A549 treated with CpdA at 1 μM for 4 hours (cell line): ENCODE measurements around the gene GRPEL1. TPM values are rescaled to one million over a fixed set of nuclear protein-coding genes. Genes with fewer than 3 reads are reported as not detected.

Source experiments
- total RNA-seq: library from RNA; stranded (reverse); fragments of 200-300 nt; extraction: Qiagen RNA extraction; gene quantifications from 5 replicates; pipeline ENCODE4 v1.2.3, GENCODE V29; 2022; ENCODE audit warnings: low read depth

GRPEL1 gene
- 61.5 to 71.1 TPM (median 65.7 TPM) in 5 replicates for total RNA-seq

DNA sequence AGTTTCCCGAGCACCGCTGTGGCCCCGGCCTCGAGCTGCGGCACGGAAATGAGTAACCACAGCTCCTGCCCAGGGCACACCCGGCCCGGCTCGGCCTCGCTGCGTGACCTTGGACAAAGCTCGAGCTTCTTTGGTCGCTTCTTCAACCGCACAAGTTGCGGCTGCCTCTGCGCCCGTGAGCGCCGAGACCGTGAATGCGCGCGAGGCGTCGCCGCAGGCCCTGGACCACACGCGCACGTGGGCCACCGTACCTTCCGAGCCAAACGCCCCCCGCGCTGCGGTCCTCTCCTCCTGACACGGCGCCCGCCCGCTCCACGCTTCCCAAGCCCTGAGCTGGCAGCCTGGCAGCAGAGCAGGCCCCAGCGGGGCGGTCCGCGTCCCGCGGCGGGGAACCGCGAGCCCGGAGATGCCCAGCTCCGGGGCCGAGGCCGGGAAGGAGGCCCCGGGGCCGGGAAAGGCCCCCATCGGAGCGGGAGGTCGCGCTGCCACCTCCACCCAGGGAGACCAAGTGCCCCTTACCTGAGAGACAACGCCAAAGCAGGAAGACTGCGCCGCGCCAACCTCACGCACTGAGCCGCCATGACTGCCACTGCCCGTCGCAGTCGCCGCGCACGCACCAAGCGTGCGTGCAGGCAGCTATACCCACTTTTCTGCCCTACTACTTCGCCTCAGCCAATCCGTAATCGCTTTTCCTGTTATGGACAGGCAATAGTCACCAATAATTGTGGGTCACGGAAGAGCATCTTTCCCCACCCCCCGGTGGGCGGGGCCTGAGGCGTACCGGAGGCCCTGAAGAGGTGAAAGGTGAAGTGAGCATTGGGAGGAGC is at the start of gene GRPEL1:
Gene GRPEL1 (minus strand): TSS at position 613 of the 827 bp plus-strand sequence. CDS start 32 bp downstream, at position 581.

DNA sequence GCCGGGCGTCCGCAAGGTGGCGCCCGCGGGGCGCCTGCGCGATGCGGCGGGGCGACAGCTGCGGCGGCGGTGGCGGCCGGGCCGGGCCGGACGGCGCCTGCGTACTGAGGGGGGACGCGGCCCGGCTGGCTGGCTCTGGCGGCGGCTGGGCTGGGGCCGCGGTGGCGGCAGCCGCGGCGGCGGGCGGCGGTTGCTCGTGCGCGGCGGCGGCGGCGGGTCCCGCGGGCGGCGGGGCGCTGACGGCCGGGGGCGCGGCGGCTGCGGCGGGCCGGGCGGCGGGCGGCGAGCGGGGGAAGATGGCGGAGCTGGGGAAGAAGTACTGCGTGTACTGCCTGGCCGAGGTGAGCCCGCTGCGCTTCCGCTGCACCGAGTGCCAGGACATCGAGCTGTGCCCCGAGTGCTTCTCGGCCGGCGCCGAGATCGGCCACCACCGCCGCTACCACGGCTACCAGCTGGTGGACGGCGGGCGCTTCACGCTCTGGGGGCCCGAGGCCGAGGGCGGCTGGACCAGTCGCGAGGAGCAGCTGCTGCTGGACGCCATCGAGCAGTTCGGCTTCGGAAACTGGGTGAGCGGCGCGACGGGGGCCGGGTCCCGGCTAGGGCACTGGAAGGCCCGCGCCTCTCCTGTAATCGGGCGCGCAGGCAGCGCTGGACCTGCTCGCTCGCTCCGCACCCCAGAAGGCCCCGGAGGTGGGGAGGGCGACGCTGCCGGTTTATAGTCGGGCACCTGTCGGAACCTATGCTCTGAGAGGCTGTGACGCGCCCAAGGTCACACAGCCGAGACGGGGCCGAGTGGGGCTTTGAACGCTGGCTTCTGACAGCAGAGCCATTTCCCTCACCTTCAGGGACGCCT is 24.4 kb downstream of the GRPEL1 start, which contains the start of gene TADA2B:
Gene TADA2B (plus strand): TSS at position 89 of the 853 bp plus-strand sequence. CDS start 208 bp downstream, at position 297.

Other genes starting within 250 kb of the GRPEL1 start
- gene TBC1D14, start 158.2 kb downstream of the GRPEL1 start, total RNA-seq: 31.2 to 34.7 TPM (median 33.8 TPM) in 5 replicates
- 13.4 to 13.8 TPM (median 13.7 TPM) in 5 replicates for gene TADA2B, start 24.7 kb downstream of the GRPEL1 start, total RNA-seq
- gene SORCS2, start 124.5 kb upstream of the GRPEL1 start, total RNA-seq: 2.9 to 5.6 TPM (median 5.3 TPM) in 5 replicates